GM19035 (cell line): ENCODE data around the gene NCS1.

ENCODE experiments used
- ATAC-seq: cut with Tn5 transposase; IDR thresholded peaks from one replicate; pipeline ENCODE4 v1.9.1; 2021; ENCODE audit not compliant: unreplicated experiment

NCS1 gene

GRCh38 chr9:130175355-130175754, 3.2 kb downstream of the NCS1 start:
- ATAC-seq = no peak

GRCh38 chr9:130176760-130177159, 4.6 kb downstream of the NCS1 start:
- ATAC-seq = no peak

- no peak for ATAC-seq
Measured at GRCh38 chr9:130177898-130178805, 5.9 kb downstream of the NCS1 start.

GRCh38 chr9:130179331-130179907, 7.2 kb downstream of the NCS1 start:
- no peak for ATAC-seq

GRCh38 chr9:130180516-130180915, 8.3 kb downstream of the NCS1 start:
- ATAC-seq = no peak

GRCh38 chr9:130181678-130182380, 9.6 kb downstream of the NCS1 start:
- ATAC-seq = no peak

- ATAC-seq = no peak
Measured at GRCh38 chr9:130182381-130182909, 10.2 kb downstream of the NCS1 start.

GRCh38 chr9:130183133-130183762, 11.0 kb downstream of the NCS1 start:
- ATAC-seq = no peak

- no peak for ATAC-seq
Measured at GRCh38 chr9:130185017-130185416, 12.8 kb downstream of the NCS1 start.

- ATAC-seq = no peak
Measured at GRCh38 chr9:130185490-130186031, 13.4 kb downstream of the NCS1 start.

- ATAC-seq = no peak
Measured at GRCh38 chr9:130186051-130186450, 13.8 kb downstream of the NCS1 start.

- ATAC-seq = no peak
Measured at GRCh38 chr9:130186839-130187522, 14.8 kb downstream of the NCS1 start.

- no peak for ATAC-seq
Measured at GRCh38 chr9:130187523-130187846, 15.3 kb downstream of the NCS1 start.

- ATAC-seq = no peak
Measured at GRCh38 chr9:130188860-130189481, 16.8 kb downstream of the NCS1 start.

- ATAC-seq = no peak
Measured at GRCh38 chr9:130189840-130190239, 17.6 kb downstream of the NCS1 start.

GRCh38 chr9:130191068-130191748, 19.0 kb downstream of the NCS1 start:
- no peak for ATAC-seq

- ATAC-seq = no peak
Measured at GRCh38 chr9:130191749-130192120, 19.5 kb downstream of the NCS1 start.

- ATAC-seq = no peak
Measured at GRCh38 chr9:130192382-130192999, 20.3 kb downstream of the NCS1 start.

GRCh38 chr9:130193103-130193502, 20.9 kb downstream of the NCS1 start:
- no peak for ATAC-seq
